B cell (primary cell): ENCODE results near the gene LBH.

Source experiments
- CTCF ChIP-seq: fragments of 200-600 bp; IDR thresholded peaks from one replicate; pipeline ENCODE4 v1.8.0; 2022; ENCODE audit warnings: antibody characterized with exemption, mild to moderate bottlenecking
- EZH2 ChIP-seq: IDR thresholded peaks from 2 replicates; pipeline ENCODE4 v1.6.1; 2012; ENCODE audit warnings: borderline replicate concordance, low read depth, mild to moderate bottlenecking, moderate library complexity, low read length; ENCODE audit not compliant: insufficient read depth, poor library complexity, severe bottlenecking

DNA sequence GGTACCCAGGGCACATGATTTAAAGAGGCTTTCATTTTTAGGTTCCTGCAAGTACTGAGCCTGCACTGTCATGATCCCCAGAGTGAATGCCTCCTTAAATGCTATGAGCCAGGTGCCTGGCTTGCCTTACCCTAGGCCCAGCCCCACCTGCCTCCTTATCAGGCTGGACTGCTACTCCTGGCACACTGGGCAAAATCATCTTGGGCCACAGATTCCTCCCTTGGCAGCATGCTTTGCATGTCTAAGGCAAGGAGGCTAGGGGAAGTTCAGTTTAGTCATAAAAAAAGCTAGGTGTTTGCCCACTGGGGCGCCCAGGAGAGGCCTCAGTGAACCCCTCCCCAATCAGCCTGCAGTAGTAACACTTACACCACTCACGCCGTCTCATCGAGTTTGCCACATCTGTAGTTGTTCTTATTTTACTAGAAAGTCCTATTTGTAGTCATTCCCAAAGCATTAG, 45.1 kb downstream of the LBH start:
- no peak for TF ChIP-seq CTCF
- TF ChIP-seq EZH2, result no peak
